HG02943 (cell line): ENCODE results near the gene FOXF2.
"Not testable (repeated sequence)": the region's sequence is repeated elsewhere in the genome, so short reads cannot be mapped to it uniquely, and the experiment has no call there.

Experiments used
- ATAC-seq: cut with Tn5 transposase; IDR thresholded peaks from one replicate; pipeline ENCODE4 v1.9.1; 2021; ENCODE audit warnings: mild to moderate bottlenecking, low read depth, moderate library complexity; ENCODE audit not compliant: unreplicated experiment

The FOXF2 gene

GRCh38 chr6:1389369-1390132, at the start of gene FOXF2:
Gene FOXF2 (plus strand): TSS chr6:1389576. CDS start chr6:1389948, 372 bp downstream.
- no peak for ATAC-seq

DNA sequence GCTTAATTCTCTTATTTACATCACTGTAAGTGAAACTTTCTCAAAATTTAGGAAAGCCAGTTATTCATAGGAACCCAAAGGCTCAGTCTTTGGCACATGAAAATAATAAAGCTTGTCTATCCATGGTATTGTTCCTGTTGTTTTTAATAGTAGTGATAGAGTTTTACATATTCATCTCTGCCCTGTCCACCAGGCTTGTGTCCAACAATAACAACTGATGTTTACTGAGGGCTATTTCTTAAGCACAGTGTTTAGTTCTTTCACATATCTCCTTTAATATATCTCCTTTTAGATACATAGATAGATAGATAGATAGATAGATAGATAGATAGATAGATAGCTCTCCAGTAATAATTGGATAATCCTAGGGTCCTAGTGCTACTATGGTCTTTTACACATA, 43.3 kb upstream of the FOXF2 start:
- ATAC-seq: no peak

- no peak for ATAC-seq
Observed at GRCh38 chr6:1346558-1347091, 42.8 kb upstream of the FOXF2 start.

GRCh38 chr6:1347161-1347560, 42.2 kb upstream of the FOXF2 start:
- ATAC-seq: no peak

- no peak for ATAC-seq
Observed at GRCh38 chr6:1348675-1349074, 40.7 kb upstream of the FOXF2 start.

DNA sequence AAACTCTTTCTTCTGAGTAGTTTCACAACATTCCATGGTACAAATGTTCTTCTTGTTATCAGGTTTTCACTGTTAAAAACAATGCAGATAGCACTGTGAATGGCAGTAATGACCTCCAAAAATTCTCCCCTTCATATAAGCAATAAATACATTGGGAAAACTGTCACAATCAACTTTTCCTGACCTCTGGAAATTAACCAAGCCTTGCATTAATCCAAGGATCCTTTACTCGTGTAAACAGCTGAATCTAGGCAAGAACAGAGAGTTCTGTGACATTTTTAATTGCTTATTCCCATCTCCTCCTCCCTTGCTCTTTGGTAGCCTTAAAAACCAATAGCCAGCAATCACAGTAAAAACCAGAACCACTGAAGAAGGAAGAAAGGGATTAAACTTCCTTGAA, 39.7 kb upstream of the FOXF2 start:
- no peak for ATAC-seq

DNA sequence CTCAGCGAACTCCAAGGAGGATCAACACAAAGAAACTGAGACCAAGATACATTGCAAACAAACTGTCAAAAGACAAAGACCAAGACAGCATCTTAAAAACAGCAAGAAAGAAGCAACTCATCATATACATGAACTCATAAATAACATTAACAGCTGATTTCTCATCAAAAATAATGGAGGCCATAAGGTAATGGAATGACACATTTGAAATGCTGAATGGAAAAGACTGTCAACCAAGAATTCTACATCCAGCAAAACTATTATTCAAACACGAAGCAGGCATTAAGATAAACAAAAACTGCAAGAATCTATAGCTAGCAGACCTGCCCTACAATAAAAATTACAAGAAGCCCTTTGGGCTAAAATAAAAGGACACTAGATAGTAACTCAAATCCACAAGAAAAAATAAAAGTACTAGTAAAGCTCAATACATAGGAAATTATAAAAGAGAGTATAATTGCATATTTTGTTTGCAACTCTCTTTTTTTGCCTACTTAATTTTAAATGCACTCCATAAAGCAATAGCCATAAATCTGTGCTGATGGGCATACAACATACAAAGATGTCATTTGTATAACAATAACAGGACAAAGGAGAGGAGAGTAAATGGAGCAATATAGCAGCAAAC, 37.9 kb upstream of the FOXF2 start:
- no peak for ATAC-seq

DNA sequence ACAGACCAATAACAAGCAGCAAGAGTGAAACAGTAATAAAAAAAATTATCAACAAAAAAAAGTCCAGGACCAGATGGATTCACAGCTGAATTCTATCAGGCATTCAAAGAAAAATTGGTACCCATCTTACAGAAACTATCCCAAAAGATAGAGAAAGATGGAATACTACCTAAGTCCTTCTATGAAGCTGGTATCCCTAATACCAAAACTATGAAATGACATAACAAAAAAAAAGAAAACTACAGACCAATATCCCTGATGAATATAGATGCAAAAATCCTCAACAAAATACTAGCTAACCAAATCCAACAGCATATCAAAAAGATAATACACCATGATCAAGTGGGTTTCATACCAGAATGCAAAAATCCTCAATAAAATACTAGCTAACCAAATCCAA, 34.3 kb upstream of the FOXF2 start:
- ATAC-seq: not testable (repeated sequence)

DNA sequence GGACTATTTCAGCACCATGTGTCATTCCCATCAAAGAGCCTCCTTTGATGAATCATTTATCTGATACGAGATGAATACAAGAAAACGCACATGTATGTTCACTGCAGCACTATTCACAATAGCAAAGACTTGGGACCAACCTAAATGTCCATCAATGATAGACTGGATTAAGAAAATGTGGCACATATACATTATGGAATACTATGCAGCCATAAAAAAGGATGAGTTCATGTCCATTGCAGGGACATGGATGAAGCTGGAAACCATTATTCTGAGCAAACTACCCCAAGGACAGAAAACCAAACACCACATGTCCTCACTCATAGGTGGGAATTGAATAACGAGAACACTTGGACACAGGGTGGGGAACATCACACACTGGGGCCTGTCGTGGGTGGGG, 27.7 kb upstream of the FOXF2 start:
- not testable (repeated sequence) for ATAC-seq

- ATAC-seq: no peak
Observed at GRCh38 chr6:1362643-1363042, 26.7 kb upstream of the FOXF2 start.

DNA sequence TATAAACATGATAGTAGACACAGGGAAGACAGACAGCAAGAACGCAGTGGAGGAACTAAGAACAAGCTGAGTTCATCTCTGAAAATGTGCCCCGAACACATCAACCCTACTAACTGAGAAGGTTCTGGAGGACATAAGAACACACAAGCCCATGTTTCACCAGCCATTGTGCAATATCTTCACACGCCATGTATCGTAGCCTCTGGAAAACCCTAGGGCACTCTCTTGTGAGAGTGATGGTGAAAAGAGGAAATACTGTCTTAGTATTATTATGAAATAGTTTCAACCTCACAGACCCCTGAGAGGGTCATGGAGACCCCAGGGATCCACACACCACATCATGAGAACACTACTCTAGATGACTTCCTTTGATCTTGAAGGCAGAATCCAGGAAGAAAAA, 26.1 kb upstream of the FOXF2 start:
- ATAC-seq: no peak

DNA sequence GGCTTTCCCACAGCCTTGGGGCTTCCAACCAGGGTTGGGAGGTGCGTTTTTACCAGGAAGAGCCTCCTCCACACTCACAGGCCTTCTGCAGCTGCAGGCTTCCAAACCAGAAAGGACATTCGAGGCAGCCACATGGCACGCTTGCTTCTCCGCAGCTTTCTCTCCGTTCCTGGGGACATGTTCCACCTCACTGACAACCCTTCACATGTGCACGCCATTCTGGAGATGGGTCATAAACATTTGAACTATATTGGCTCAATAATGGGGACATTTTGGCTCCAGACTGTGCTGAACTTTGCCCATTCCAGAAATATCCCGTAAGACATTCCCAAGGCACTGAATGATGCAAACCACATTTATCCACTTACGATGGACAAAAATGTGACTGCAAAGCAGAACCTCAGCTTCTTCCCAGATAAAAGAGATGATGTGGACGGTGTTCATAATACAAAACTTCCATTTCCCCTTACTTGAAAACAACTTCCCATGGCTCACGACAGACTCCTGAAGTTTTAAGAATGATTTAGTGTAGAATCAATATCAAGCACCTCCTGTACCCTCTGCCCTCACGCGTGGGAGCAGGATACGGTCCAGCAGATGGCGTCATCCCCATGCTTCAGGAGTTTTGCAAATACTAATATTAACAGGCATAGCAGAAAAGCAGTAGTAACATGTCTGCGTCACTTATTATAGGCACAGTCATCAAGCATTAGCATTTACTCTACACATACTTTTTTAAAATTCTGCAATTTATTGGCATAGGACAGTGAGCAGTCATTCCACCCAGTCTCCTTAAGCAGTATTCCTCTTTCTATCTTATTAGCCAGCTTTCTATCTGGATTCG, 25.4 kb upstream of the FOXF2 start:
- no peak for ATAC-seq

DNA sequence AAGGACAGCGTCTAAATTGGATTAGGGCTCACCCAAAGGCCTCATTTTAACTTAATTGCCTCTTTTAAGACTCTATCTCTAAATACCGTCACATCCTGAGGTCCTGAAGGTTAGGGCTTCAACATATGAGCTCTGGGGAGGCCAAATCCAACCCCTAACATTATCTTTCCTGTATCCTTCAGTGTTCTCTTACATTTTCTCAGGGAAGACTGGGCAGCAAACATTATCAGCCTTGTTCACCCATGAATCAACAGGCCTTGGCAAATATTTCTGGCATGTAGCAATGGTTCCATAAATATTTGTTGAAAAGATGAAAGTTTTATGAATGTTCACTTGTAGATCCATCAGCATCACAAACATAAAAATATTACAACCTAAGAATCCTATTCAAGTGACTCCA, 24.6 kb upstream of the FOXF2 start:
- ATAC-seq: no peak

DNA sequence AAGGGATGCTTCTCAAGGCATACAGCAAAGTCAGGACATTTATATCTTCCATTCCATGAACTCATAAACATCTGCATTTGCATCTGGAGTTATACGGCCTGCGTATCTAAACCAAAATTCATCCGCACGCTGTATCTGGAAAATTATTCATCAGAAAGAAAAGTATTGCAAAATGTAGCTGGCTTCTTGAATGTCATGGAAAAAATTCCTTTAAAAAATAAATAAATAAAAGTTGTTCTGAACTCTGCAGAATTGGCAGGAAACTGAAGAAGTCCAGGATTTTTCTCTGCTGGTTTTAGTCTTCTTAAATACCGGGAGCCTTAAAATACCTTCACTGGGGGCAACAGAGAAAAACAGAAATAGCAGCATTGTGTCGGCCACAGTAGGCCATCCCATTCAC, 23.7 kb upstream of the FOXF2 start:
- ATAC-seq: no peak

DNA sequence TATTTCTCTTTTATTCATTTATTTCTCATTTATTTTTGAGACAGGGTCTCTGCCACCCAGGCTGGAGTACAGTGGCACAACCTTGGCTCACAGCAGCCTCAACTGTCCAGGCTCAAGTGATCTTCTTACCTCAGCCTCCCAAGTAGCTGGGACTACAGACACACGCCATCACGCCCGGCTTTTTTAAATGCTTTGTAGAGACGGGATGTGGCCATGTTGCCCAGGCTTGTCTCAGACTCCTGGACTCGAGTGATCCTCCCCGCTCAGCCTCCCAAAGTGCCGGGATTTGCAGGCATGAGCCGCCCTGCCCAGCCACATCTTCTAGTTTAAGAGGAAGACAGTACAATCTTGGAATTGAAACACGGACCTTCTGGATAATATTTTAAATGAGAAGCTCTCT, 21.6 kb upstream of the FOXF2 start:
- ATAC-seq: no peak

DNA sequence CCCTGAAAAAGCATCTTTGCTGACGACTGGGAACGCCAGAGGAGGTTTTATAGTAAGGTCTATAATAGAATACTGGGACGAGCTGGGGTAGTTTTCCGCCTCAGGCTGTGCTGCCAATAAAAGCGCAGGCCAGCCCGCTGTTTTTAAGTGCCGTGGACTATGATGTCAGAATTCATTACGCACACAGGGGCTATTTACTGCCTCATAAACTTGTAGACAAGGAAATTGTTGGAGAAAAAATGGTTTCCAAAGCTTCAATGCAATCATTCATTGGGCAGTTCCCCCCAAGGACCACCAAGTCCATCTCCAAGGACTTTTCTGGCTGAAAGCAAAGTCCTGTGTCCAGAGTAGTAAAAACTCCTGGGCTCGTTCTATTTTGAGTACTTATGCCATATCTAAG, 20.4 kb upstream of the FOXF2 start:
- ATAC-seq: no peak

GRCh38 chr6:1369695-1370094, 19.7 kb upstream of the FOXF2 start:
- ATAC-seq: not testable (repeated sequence)

GRCh38 chr6:1371933-1372332, 17.4 kb upstream of the FOXF2 start:
- ATAC-seq: no peak

DNA sequence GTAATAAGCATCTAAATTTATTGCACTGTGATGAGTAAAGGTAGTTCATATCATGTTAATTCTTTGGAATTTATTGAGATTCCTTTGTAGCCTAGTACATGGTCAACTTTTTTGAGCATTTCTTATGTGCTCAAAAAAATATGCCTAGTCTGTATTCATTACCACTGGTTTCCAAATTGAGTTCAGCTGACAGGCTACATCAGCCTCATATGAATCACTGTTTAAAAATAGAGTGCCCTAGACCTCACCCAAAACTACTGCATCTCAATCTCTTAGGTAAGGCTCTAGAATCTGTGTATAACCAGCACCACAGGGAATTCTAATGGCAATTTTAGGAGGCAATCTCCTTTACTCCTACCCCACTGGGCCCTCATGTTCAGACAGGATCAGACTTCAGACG, 16.7 kb upstream of the FOXF2 start:
- ATAC-seq: no peak

DNA sequence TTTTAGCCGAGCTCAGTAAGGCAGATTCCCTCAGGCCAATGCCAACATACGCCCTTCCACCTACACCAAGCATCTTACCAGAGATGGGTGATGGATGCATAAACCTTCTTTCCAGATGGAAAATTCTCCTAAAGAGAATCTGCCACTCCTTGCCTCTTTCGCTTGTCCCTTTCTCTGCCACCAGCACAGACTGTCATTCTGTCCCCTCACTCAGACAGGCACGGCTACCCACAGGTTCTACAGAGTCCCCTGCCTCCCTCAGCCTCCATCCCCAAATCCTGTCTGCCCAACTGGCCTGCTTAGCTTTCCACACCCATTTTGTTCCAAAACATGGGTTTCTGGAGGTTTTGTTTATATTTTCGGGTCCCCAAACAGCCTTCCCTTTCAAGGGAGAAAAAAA, 12.7 kb upstream of the FOXF2 start:
- no peak for ATAC-seq

DNA sequence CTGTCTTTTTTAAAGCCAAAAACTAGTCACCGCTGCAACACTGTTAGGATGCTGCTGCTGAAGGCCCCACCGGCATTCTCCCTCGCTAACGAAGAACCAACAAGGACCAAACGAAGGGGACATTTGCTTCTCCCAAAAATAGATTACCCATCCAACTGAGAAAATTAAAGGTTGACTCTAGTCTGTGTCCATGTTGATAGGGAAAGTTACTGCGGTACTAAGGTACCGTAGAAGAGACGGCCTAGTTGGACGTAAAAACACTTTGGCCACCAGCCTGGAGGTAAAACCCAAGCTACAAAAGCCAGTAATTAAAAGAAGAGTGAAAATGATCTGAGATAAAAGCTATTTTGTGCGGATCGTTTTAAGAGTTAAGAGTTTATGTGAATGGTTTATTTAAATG, 11.8 kb upstream of the FOXF2 start:
- ATAC-seq: no peak
